NCI-H1048 (cell line): ENCODE data around the gene PADI1.

ENCODE experiments used
- DNase-seq: peaks from one replicate; lab custom pipeline; 2025; lab: John Stamatoyannopoulos, UW

The PADI1 gene

GRCh38 chr1:17196496-17197185 is 8.3 kb upstream of the PADI1 start:
- DNase-seq, result no peak

- no peak for DNase-seq
Observed at GRCh38 chr1:17197696-17198095, 7.2 kb upstream of the PADI1 start.

DNA sequence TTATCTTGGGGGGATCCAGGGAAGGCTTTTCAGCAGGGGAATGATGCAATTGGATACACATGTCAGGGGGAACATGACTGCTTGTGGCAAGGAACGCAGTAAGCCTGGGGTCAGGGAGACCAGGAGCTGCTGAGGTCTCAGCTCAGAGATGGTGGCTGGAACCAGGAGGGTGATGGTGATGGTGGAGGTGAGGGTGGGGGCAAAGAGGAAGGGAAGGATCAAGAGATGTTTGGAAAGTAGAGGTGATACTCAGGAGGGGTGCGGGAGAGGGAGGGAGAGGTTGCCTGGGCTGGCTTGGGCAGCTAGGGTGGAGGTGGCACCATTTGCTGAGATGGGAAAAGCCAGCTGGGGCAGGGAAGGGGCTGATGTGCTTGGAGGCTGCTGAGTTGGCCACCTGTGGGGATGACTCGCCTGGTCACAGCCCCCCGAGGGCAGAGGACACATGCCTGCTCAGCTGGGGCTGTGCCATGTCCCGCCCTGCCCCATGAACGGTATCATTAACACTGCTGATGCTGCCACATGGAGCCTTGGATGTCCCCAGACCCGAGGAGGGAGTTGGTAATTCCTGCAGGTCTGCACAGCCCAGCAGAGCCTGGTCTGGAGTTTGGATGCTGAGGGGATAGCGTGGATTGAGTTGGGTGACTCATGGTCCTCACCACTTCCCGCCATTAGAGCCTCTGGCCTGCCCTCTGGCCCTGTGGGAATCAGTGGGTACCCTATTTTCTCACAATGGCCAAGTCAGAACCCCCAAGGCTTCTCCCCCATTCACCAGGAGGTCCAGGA is 6.3 kb upstream of the PADI1 start:
- DNase-seq, result no peak

GRCh38 chr1:17199267-17200044 is 5.5 kb upstream of the PADI1 start:
- DNase-seq, result no peak

GRCh38 chr1:17200246-17200645 is 4.7 kb upstream of the PADI1 start:
- DNase-seq, result no peak

DNA sequence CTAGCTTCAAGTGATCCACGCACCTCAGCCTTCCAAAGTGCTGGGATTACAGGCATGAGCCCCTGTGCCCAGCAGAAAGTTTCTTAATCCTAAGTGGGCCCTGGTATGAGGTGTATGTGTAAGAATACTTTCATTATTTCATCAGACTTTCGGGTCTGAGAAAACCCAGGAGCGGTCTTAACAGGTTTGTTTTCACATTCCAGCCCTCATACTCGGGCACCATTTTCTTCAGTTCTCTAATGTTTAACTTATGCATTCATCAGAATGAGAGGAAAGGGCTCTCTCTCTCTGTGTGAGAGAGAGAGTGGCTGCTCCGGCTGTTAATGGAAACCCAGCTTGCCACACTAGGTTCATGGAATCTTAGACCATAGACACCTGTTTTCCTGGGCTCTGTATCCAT is 4.2 kb upstream of the PADI1 start:
- no peak for DNase-seq

DNA sequence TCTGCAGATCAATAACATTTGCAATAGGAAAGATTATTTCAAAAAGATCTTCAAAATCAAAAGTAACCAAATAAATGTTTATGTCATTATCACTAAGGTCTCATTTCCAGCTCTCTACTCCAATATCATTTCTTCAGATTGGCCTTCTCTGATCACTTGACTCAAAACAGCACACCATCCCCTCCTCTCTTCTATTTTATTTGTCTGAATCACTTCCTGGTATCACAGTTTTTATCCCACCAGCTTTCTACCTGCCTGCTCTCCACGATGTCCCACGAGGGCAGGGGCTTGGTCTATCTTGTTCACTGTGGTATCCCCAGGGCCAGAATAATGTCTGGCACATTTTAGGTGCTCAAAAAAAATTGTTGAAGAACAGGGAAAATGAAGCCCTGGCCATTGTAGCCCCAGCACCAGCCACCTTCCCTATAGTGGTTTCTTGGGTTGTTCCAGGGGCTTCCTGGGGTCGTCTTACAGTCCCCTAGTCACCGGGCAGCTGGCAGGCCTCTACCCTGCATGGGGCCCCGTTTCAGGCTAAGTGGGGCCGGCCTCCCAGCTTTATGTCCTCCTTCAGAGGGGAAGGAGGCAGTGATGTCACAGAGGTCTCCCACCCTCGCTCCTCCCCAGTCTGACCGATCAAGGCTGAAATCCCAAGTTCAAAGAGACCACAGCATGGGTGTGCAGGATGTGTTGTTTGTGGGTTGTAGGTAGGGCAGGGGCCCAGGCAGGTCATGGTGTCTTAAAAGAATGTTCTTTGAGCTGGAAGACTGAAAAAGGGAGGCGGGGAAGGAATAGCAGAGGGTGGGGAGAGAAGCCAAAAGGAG is 3.5 kb upstream of the PADI1 start:
- no peak for DNase-seq

DNA sequence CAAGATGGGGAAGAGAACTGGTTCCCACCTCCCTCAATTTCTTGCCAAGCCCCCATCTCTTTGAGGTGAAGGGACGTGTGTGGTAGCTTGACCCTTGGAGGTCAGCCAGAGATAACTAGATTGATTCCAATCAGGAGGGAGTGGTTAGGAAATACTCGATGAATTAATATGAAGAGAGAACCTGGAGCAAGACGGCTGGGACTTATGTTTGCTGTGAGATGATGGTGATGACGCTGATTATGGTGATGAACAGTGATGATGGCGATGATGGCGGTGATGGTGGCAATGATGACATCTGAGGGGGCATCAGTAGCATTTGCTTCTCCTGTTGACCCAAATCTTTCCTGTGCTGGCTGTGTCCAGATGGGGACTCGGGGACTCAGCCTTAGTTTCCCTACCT is 724 bp downstream of the PADI1 start:
- no peak for DNase-seq

DNA sequence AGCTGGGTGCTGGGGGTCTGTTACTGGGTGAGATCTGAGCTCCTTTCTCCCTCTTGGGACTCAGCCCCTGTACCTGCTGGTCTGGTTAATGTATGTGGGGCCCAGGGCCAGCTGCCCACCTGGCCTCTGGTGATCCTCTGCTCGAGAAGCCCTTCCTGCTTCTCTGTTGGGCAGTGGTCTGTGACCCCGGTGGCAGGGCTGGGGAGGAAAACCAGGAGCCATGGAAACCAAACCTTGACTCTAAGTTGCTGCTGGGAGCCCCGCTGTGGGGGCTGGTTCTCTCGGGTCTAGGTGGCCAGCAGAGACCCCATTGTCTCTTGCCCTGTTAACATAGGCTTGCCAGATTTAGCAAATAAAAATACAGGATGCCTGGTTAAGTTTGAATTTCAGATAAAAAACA is 1.3 kb downstream of the PADI1 start:
- no peak for DNase-seq

- no peak for DNase-seq
Observed at GRCh38 chr1:17207046-17207445, 2.1 kb downstream of the PADI1 start.

GRCh38 chr1:17207540-17207939 is 2.6 kb downstream of the PADI1 start:
- DNase-seq, result no peak

GRCh38 chr1:17207966-17208418 is 3.1 kb downstream of the PADI1 start:
- no peak for DNase-seq

GRCh38 chr1:17208546-17208945 is 3.6 kb downstream of the PADI1 start:
- DNase-seq, result no peak

DNA sequence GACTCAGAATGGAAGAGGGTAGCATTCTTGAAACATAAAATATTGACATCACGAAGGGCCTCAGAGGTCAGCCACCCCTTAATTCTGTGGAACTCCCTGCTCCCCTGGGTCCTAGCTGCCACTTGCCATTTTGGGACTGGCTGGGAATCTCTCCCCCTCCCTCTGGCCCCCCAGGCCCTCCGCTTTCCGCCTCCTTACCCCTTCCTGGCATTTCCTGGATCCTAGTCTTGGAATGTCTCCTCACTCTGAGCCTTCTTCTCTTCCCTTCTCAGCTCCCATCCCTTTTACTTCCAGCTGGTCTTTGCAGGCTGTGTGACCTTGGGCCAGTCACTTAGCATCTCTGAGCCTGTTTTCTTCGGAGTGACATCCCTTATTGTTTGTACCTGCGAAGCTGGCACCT is 4.5 kb downstream of the PADI1 start:
- no peak for DNase-seq

- no peak for DNase-seq
Observed at GRCh38 chr1:17210176-17210575, 5.2 kb downstream of the PADI1 start.

GRCh38 chr1:17211377-17211776 is 6.4 kb downstream of the PADI1 start:
- no peak for DNase-seq

DNA sequence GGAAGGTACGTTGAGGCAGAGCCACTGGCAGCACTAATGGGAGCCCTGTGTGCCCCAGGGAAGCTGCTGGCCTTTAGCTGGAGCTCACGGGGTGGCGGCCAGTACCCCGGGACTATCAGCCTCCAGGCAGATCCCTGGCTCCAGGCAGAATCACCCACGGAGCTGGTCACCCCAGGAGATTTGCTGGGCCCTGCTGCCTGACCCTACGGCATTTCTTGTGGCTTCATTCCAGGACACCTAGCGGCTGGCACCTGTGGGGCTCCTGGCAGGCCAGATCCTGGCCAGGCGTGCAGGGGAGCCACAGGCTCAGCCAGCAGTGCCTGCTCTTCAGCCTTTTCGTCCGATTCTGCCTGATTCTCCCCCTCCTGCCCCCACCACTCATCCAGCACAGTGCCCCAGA is 7.1 kb downstream of the PADI1 start:
- DNase-seq, result no peak

GRCh38 chr1:17212487-17213121 is 7.7 kb downstream of the PADI1 start:
- DNase-seq, result no peak

DNA sequence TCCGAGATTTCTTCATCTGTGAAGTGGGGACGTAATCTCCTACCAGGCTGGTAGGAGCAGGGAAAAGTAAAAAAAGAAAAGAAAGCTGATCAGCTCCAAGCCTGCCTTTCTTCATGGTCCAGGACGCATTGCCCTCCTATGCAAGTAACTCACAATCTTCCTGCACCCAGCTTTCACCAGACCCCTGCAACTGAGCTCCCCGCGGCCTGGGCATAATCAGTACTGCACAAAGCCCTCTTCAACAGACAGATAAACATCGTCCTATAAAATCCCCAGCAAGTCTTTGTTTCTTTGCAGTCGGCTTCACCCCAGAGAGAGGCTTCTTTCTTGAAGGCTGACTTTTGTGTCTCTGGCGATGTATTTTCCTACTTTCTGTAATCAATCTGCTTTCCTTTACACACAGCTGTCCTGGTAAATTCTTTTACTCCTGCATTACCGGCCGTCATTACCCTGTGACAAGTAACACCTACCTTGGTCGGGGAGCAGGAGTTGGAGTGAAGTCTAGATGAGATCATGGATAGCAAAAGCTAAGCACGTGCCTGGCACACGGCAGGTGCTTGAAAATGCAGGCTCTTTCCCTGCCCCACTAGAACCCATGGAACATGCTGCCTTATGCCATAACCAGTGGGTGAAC is 8.3 kb downstream of the PADI1 start:
- no peak for DNase-seq

GRCh38 chr1:17213782-17214148 is 8.8 kb downstream of the PADI1 start:
- DNase-seq, result no peak
